Gastrocnemius medialis (tissue), 4 donors: ENCODE data around the gene BCR.

Experiments
- CTCF ChIP-seq, 5 experiments: fragments of 450-650 bp in 3 of 5; fragments of 200-600 bp in 2 of 5; sonication (generic) in 2 of 5; IDR thresholded peaks in 4 of 5; conservative IDR thresholded peaks in 1 of 5; 1 replicate in 4 of 5; 2 replicates in 1 of 5; pipeline ENCODE4 v1.5.1; 2016 to 2019; ENCODE audit warnings: antibody characterized with exemption in 5 of 5, mild to moderate bottlenecking in 3 of 5, moderate library complexity in 3 of 5
- POLR2A ChIP-seq, 2 donors: fragments of 450-650 bp; IDR thresholded peaks; one replicate each; pipeline ENCODE4 v1.6.1; 2017; ENCODE audit warnings: antibody characterized with exemption in 2 of 2, mild to moderate bottlenecking in 2 of 2, moderate library complexity in 2 of 2

GRCh38 chr22:23176645-23177027 is 3.7 kb upstream of the BCR start:
- TF ChIP-seq CTCF (IDR thresholded peaks at IDR 0.05 in 4 of 5, conservative IDR thresholded peaks at IDR 0.05 in 1 of 5): no peak
- TF ChIP-seq POLR2A (IDR thresholded peaks at IDR 0.05): no peak
